GM19324 (cell line): ENCODE results near the gene EVA1C.
"Not testable (repeated sequence)": the region's sequence is repeated elsewhere in the genome, so short reads cannot be mapped to it uniquely, and the experiment has no call there.

Source experiments
- ATAC-seq: cut with Tn5 transposase; IDR thresholded peaks from one replicate; pipeline ENCODE4 v1.9.1; 2021; ENCODE audit warnings: mild to moderate bottlenecking, moderate library complexity; ENCODE audit not compliant: unreplicated experiment, low FRiP score

Gene EVA1C

GRCh38 chr21:32521736-32522355 lies 109.3 kb downstream of the EVA1C start:
- no peak for ATAC-seq

- no peak for ATAC-seq
These were observed 111.0 kb downstream of the EVA1C start for GRCh38 chr21:32523463-32523862.

- no peak for ATAC-seq
These were observed 111.6 kb downstream of the EVA1C start for GRCh38 chr21:32523988-32524719.

GRCh38 chr21:32525282-32525681 lies 112.8 kb downstream of the EVA1C start:
- no peak for ATAC-seq

GRCh38 chr21:32529679-32530078 lies 117.2 kb downstream of the EVA1C start:
- ATAC-seq, result no peak

- ATAC-seq, result not testable (repeated sequence)
These were observed 118.3 kb downstream of the EVA1C start for GRCh38 chr21:32530809-32531208.

- ATAC-seq, result not testable (repeated sequence)
These were observed 119.1 kb downstream of the EVA1C start for GRCh38 chr21:32531561-32531960.

GRCh38 chr21:32532636-32533035 lies 120.1 kb downstream of the EVA1C start:
- ATAC-seq, result no peak

GRCh38 chr21:32533053-32533452 lies 120.5 kb downstream of the EVA1C start:
- ATAC-seq, result no peak

- ATAC-seq, result no peak
These were observed 121.1 kb downstream of the EVA1C start for GRCh38 chr21:32533611-32534010.

- no peak for ATAC-seq
These were observed 121.6 kb downstream of the EVA1C start for GRCh38 chr21:32534113-32534512.

GRCh38 chr21:32535612-32536011 lies 123.1 kb downstream of the EVA1C start:
- no peak for ATAC-seq

- ATAC-seq, result no peak
These were observed 125.0 kb downstream of the EVA1C start for GRCh38 chr21:32537569-32537881.

- no peak for ATAC-seq
These were observed 125.8 kb downstream of the EVA1C start for GRCh38 chr21:32538147-32538792.

- ATAC-seq, result no peak
These were observed 126.9 kb downstream of the EVA1C start for GRCh38 chr21:32539378-32539777.

- not testable (repeated sequence) for ATAC-seq
These were observed 130.6 kb downstream of the EVA1C start for GRCh38 chr21:32543056-32543455.

GRCh38 chr21:32543975-32544374 lies 131.5 kb downstream of the EVA1C start:
- ATAC-seq, result no peak

- no peak for ATAC-seq
These were observed 132.2 kb downstream of the EVA1C start for GRCh38 chr21:32544697-32545096.

GRCh38 chr21:32545948-32546441 lies 133.5 kb downstream of the EVA1C start:
- no peak for ATAC-seq

- ATAC-seq, result no peak
These were observed 134.5 kb downstream of the EVA1C start for GRCh38 chr21:32547018-32547417.

GRCh38 chr21:32548978-32549377 lies 136.5 kb downstream of the EVA1C start:
- ATAC-seq, result no peak

GRCh38 chr21:32549440-32549839 lies 136.9 kb downstream of the EVA1C start:
- no peak for ATAC-seq
